ENCODE measurements around the gene SLC43A1.
A peak's percentile ranks its signal among the peaks of the same experiment; 100 is the strongest.
"Not testable (repeated sequence)": the region's sequence is repeated elsewhere in the genome, so short reads cannot be mapped to it uniquely, and the experiment has no call there.

Gene SLC43A1

GRCh38 chr11:57515332-57516060 lies at the start of gene SLC43A1:
Gene SLC43A1 (minus strand): TSS chr11:57515702. CDS start chr11:57514111, 1,591 bp downstream.
- DNase-seq = peak; percentile 32

- DNase-seq = no peak
Measured at GRCh38 chr11:57562596-57562995, 47.1 kb upstream of the SLC43A1 start.

DNA sequence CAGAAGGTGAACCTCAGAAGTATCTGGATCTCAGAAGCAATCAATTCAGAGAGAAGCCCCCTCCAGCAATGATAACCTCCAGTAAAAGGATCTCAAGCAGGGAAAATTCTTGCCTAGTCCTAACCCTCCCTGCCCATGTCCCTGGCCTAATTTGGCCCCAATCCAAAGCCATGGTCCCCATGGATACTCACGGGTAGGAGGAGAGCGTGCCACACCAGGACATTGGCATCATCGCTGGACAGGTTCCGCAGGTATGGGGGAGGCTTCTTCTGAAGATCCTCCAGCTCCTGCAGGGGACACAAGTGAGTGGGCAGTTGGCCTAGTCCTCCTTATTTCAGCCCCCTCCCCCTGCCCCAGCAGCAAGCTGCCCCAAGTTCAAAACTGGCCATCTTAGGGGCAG lies 44.6 kb upstream of the SLC43A1 start:
- DNase-seq = no peak

DNA sequence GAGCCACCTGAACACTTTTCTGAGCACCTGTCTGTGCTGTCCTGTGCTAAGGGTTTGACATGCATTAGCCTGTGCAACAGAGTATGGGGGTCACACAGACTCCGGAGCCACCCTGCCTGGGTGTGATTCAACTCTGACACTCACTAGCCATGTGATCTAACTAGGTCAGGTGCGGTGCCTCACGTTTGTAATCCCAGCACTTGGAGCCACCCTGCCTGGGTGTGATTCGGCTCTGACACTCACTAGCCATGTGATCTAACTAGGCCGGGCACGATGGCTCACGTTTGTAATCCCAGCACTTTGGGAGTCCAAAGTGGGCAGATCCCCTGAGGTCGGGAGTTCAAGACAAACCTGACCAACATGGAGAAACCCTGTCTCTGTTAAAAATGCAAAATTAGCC lies 40.5 kb upstream of the SLC43A1 start:
- DNase-seq = no peak

- DNase-seq = no peak
Measured at GRCh38 chr11:57555393-57555792, 39.9 kb upstream of the SLC43A1 start.

DNA sequence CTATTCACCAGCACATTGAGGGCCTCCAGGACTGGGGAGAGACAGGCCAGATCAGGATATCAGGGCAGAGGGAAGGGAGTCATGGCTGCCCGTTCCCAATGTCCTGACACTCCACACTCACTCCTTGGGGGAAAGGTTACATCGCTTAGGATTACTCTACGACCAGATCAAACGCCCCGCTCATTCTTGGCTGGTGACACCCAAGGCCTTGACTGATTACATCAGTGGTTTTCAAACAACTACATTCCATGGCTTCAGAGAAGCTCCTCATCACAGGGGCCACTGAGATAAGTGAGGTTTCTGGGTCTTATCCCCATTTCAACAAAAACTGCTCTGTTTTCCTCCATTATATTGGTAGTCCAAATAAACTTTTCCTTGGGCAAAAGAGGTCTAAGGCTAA lies 37.0 kb upstream of the SLC43A1 start:
- no peak for DNase-seq

GRCh38 chr11:57551941-57552340 lies 36.4 kb upstream of the SLC43A1 start:
- DNase-seq = no peak

DNA sequence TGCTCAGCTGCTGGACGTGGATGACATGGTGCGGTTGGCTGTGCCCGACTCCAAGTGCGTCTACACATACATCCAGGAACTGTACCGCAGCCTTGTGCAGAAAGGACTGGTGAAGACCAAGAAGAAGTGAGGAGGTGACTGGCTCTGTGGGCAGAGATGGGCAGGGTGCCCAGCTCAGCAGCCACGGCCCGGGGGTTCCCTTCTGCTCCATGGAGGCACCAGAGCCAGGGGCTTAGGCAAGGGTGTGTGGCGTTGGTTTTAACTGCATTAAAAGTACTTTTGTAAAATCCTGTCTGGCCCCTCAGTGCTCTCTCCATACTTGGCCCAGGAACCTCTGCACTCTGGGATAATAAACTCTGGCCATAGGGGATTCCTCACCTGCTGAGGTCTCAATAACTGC lies 34.5 kb upstream of the SLC43A1 start:
- DNase-seq = no peak

- DNase-seq = no peak
Measured at GRCh38 chr11:57547854-57548377, 32.4 kb upstream of the SLC43A1 start.

DNA sequence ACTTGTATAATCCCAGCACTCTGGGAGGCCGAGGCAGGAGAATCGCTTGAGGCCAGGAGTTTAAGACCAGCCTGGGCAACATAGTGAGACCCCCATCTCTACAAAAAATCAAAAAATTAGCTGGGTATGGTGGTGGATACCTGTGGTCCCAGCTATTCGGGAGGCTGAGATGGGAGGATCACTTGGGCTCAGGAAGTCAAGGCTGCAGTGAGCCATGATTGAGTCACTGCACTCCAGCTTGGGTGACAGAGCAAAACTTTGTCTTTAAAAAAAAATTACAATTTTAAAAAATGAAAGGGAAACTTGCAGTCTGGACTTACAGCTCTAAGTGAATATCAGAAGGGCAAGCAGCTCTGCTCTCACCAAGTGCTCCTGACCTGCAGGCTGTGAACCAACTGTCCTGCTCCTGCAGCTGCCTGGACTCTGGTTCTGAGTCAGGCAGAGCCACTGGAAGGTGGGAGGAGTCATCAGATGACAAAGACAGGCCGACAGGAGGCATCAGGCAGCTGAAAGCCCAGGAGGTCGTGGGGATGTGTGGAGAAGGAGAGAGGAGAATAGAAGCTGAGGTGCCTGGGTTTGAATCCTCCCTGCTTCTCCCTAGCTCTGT lies 31.5 kb upstream of the SLC43A1 start:
- DNase-seq = no peak

GRCh38 chr11:57546451-57546850 lies 30.9 kb upstream of the SLC43A1 start:
- DNase-seq = no peak

GRCh38 chr11:57545883-57546282 lies 30.4 kb upstream of the SLC43A1 start:
- no peak for DNase-seq

DNA sequence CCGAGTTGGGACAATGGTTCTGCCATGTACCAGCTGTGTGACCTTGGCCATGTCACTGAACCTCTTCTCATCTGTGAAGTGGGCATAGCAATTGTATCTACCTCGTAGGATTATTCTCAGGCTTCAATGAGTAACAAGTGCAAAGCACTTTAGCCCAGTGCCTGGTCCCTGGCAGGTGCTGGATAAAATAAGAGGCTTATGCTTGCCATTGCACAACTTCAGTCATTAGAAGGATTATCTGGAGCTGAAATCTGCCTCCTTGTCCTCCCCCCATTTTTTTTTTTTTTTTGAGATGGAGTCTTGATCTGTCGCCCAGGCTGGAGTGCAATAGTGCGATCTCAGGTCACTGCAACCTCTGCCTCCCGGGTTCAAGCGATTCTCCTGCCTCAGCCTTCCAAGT lies 29.1 kb upstream of the SLC43A1 start:
- DNase-seq = no peak

DNA sequence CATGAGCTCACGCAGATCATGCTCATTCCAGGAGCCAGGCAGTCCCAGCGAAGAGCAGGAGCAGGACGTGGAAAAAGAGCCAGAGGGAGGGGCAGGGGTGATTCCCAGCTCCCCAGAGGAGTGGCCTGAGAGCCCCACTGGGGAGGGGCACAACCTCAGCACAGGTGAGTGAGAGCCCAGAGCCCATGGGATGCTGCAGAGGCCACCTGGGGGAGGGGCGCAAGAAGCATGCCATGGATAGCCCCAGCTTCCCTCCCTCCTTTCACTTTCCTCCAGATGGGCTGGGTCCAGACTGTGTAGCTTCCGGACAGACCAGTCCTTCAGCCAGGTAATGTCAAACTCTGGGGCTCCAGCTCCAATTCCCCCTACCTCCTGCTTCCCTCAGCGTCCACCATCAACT lies 28.1 kb upstream of the SLC43A1 start:
- no peak for DNase-seq

- no peak for DNase-seq
Measured at GRCh38 chr11:57542582-57542981, 27.1 kb upstream of the SLC43A1 start.

DNA sequence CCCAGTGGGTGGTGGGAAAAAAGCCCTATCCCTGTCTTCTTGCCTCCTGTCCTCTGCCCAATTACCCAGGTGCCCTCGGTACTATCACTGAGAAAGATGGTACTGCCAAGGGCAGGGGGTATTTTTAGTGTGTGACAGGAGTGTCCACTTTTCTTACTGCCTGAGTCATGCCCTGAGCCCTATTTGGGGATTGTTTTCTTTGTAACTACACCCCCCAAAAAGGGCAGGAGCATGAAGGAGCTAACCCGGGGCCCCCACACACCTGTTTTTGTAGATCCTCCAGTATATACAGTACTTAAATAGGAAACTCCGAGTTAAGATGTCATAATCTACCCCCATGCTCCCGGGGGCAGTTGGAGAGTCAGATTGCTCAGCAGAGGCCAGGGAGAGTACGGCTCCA lies 25.7 kb upstream of the SLC43A1 start:
- DNase-seq = no peak

GRCh38 chr11:57539342-57539741 lies 23.8 kb upstream of the SLC43A1 start:
- DNase-seq = no peak

DNA sequence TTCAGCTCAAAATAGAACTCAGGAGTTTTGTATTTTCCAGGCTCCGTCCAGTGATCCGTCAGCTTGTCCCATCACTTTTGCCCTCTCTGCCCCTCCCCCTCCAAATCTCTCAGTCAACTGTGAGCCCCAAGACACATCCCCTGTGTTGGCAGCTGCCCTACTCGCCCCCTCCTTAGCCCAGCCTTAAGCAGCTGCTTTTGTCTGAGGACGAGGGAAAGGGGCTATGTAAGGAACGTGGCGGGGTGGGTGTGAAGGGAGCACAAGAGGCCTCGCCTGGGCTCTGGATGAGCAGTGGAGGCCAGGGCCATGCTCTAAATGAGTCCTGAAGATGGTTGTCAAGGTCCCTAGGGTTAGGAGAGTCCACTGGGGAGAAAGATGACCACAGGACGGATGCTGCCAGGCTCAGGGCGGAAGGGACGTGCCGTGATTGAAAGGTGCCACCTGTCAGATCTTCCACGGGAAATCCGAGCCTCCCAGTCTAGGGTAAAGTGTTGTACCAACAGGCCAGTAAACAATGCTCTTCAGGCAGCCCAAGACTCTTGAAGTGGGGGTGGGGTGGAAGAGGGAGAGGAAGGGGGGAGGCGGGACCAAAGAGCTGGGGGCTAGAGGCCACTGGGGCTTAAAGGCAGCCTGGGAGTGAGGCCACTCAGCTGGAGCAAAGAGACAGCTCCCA lies 21.6 kb upstream of the SLC43A1 start, which contains the start of gene SMTNL1:
SMTNL1 (plus strand) TSS at position 649 of the 673 bp plus-strand sequence. CDS start 5,048 bp downstream, outside the sequence.
- DNase-seq = no peak

GRCh38 chr11:57534449-57534848 lies 18.9 kb upstream of the SLC43A1 start:
- not testable (repeated sequence) for DNase-seq

DNA sequence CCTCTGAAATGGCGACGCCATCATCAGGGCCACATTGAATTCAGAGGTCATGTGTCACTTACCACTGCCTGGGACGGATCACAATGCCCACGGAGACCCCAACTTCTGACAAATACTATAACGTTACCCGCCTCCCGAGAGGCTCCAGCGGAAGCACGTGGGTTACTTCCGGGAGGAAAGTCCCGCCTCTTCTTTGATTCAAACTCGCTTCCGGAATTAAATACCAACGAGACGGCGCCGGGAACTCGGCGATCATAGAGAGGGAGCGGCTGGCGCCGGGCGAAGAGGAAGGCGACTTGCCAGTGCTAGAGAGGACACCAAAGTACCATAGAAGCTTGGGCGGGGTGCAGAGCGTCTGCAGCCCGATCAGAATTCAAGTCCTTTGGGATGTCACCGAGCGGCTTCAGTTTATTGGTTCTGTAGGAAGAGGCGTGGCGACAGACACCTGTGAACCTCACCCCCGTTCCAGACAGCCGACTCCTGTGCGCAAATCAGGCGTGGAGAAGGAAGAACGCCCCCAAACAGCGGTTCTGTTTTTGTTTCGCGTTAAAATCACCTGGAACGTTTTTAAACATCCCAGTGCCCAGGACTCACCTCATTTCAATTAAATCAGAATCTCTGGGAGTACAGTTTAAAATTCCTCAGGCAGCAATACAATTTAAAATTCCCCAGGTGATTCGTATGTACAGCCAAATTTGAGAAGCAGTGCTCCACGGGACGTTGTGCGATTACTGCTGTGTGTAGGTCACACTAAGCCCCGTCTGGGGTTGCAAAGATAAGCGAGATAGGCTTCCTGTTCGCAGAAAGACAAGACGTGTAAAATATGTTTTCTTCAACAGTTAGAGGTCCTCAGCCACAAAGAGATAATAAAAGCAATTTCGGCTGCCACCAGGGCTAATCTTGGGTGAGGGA lies 15.3 kb upstream of the SLC43A1 start, which contains the start of gene TIMM10:
TIMM10 (minus strand) TSS at position 159 of the 912 bp plus-strand sequence. CDS start 565 bp downstream, outside the sequence.
- DNase-seq = peak; percentile 97

DNA sequence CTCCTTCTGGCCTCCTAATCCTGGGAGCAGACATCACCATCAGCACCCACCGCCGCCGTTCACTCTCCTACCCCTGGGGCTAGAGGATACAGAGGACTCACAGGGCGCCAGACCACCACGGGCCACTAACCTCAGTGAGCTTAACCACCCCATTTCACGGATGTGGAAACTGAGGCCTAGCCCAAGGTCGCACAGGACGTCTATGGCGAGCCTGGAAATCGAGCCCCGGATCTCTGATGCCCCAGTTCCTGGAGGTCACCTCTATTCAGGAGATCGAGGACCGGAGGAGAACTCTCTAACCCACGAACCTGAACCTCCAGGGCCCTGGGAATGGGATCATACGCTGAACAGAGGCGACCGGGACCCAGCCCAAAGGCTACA lies 14.7 kb upstream of the SLC43A1 start:
- no peak for DNase-seq

- no peak for DNase-seq
Measured at GRCh38 chr11:57529012-57529411, 13.5 kb upstream of the SLC43A1 start.
